ENCODE results near the gene SCN1A.
"Not testable (repeated sequence)": the region's sequence is repeated elsewhere in the genome, so short reads cannot be mapped to it uniquely, and the experiment has no call there.

The SCN1A gene

DNA sequence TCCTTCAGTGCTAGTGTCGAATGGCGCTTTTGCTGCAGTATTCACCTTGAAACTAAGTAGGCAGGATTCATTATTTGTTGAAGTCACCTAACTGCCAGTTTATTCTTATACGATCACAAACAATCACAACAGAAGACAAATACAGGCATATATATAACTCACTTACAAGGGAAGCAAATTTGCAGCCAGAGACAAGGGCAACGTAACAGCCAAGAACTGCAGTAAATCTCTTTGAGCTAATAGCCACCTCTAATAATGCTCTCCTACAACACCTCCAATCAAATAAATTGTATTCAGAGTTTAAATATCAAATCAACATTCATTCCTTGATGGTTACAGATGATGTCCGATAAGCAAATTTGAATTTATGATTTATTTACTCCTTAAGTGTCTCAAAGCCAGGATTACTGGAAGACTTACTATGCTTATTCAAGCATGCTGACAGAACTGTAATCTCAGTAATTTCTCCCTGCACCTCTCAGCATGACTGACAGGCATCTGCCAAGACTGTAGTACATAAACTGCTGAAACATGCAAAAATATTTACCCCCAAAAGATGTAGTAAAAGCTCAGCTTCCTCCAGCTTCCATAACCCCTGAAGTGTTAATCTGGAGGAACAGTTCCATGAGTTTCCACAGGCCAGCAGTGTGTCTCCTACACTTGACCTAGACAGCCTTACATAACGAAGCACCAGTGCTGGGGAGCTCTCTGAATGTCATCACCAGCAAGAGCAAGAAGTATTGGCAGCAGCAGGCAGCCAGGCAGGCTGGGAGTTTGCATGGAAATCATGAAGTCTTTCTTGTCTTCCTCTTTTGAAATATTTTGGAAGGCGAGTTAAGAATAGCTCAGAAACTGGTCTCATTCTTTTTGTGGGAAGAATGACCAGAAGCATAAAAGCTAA is 20.9 kb upstream of the SCN1A start:
- TF ChIP-seq, protein P1, sequence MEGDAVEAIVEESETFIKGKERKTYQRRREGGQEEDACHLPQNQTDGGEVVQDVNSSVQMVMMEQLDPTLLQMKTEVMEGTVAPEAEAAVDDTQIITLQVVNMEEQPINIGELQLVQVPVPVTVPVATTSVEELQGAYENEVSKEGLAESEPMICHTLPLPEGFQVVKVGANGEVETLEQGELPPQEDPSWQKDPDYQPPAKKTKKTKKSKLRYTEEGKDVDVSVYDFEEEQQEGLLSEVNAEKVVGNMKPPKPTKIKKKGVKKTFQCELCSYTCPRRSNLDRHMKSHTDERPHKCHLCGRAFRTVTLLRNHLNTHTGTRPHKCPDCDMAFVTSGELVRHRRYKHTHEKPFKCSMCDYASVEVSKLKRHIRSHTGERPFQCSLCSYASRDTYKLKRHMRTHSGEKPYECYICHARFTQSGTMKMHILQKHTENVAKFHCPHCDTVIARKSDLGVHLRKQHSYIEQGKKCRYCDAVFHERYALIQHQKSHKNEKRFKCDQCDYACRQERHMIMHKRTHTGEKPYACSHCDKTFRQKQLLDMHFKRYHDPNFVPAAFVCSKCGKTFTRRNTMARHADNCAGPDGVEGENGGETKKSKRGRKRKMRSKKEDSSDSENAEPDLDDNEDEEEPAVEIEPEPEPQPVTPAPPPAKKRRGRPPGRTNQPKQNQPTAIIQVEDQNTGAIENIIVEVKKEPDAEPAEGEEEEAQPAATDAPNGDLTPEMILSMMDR (IDR thresholded peaks at IDR 0.05; ENCODE audit: insufficient read depth, low read length, missing control alignments): no peak
- DNase-seq (ENCODE audit: low read depth, low spot score): no peak
- ChIA-PET POLR2A (no interaction called here), CTCF (no interaction called here)
- no peak overlapping the region for H3K4me3 ChIP-seq (ENCODE audit: low read depth, low read length)

DNA sequence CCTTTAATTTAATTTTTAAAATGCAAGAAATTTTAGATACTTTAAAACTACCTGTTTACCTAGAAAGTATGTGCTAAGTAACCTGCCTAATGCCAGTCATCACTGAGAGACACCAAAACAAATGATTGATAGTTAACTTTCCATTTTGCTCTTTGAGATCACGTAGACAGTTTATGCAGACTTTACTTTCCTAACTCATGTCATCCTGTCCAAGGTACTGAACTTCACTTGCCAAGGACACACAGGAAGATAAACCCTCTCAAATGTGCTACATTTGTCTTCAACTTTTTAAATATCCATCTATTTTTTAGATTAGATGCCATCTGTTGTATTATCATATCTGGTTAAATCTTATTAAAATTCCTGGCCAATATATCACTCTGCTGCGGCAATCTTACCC is 20.1 kb upstream of the SCN1A start:
- DNase-seq (ENCODE audit: low read depth, low spot score): no peak
- CTCF ChIA-PET: no interaction called here
- H3K4me3 ChIP-seq (ENCODE audit: low read depth, low read length): no peak overlapping the region
- TF ChIP-seq, protein P1 (IDR thresholded peaks at IDR 0.05; ENCODE audit: insufficient read depth, low read length, missing control alignments): no peak
- POLR2A ChIA-PET: no interaction called here

DNA sequence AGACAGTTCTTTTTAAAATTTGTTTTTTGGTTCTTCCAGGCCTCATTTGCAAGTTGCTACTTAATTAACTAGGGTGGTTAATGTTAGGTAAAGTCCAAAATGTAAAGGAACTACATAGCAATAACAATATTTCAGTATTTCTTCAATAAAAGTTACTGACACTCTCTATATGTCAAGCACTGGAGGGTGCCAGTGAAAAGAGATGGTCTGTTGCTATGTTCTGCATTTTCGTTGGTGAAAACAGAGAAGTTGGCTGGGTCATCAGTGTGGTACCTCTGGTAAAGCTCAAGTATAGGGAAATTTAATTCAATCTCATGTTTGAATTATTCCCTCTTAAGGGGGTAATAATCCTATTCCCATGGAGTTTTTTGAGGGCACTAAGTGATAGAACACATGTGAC is 16.3 kb upstream of the SCN1A start:
- CTCF ChIA-PET: no interaction called here
- DNase-seq (ENCODE audit: low read depth, low spot score): no peak
- no peak overlapping the region for H3K4me3 ChIP-seq (ENCODE audit: low read depth, low read length)
- TF ChIP-seq, protein P1 (IDR thresholded peaks at IDR 0.05; ENCODE audit: insufficient read depth, low read length, missing control alignments): no peak
- POLR2A ChIA-PET: no interaction called here

DNA sequence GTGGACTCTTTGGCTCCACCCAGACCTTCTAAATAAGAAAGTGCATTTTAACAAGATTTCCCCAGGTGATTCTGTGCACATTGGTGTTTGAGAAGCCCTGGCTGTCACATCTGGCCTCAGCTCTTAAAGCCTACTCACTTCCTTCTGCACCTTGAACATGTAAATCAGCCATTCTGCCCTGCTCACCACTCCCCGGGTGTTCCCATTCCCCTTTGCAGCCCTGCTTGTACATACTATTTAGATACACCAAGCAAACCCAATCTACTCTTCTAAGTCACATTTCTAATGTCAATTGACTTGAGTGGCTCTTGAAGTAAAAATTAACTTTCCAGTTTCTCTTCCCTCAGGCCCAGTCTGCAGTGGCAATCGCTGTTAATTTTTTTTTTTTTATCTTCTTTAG is 13.1 kb upstream of the SCN1A start:
- no peak for DNase-seq (ENCODE audit: low read depth, low spot score)
- POLR2A ChIA-PET: no interaction called here
- CTCF ChIA-PET: interaction anchor here (0.7 to 1.0 kb wide), 3 partner anchors 11 to 186 kb away, joined by 3 read pairs; partner anchors contain the start of gene SCN1A
- H3K4me3 ChIP-seq (ENCODE audit: low read depth, low read length): no peak overlapping the region
- TF ChIP-seq, protein P1 (IDR thresholded peaks at IDR 0.05; ENCODE audit: insufficient read depth, low read length, missing control alignments): no peak

DNA sequence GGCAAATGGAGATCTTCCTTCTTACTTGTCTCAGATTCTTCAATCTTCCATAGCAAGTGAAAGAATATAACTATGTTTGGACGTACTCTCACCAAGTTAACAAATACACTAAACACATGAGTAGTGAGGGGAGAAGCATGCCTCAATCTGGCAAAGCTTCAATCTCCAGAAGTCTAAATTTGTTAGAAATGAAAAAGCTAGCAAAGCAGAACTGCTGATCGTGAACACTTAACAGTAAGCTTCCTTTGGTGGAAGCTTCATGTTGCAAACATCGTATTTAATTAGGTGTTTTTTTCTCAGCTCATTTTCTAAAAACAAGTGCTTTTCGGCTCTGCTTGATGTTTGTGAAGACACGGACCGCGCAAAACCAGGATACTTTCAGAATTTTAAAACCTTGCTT is 12.7 kb upstream of the SCN1A start:
- POLR2A ChIA-PET: no interaction called here
- CTCF ChIA-PET: interaction anchor here (0.7 to 1.0 kb wide), 3 partner anchors 12 to 185 kb away, joined by 3 read pairs; partner anchors contain the start of gene SCN1A
- TF ChIP-seq, protein P1 (IDR thresholded peaks at IDR 0.05; ENCODE audit: insufficient read depth, low read length, missing control alignments): no peak
- no peak for DNase-seq (ENCODE audit: low read depth, low spot score)
- no peak overlapping the region for H3K4me3 ChIP-seq (ENCODE audit: low read depth, low read length)

DNA sequence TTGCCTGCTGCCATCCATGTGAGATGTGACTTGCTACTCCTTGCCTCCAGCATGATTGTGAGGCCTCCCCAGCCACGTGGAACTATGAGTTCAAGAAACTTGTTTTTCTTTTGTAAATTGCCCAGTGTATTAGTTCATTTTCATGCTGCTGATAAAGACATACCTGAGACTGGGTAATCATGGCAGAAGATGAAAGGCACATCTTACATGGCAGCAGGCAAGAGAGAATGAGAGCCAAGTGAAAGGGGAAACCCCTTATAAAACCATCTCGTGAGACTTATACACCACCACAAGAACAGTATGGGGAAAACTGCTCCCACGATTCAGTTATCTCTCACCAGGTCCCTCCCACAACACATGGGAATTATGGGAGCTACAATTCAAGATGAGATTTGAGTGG is 11.7 kb upstream of the SCN1A start:
- DNase-seq (ENCODE audit: low read depth, low spot score); H3K4me3 ChIP-seq (ENCODE audit: low read depth, low read length); POLR2A ChIA-PET; CTCF ChIA-PET: not testable (repeated sequence)

DNA sequence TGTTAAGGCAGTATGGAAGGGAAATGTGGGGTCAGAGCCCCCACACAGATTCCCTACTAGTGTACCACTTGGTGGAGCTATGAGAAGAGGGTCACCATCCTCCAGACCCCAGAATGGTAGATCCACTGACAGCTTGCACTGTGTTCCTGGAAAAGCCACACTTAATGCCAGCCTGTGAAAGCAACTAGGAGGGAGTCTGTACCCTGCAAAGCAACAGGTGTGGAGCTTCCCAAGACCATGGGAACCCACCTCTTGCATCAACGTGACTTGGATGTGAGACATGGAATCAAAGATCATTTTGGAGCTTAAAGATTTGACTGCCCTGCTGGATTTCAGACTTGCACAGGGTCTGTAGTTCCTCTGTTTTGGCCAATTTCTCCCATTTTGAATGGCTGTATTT is 10.8 kb upstream of the SCN1A start:
- ChIA-PET CTCF (no interaction called here), POLR2A (no interaction called here)
- H3K4me3 ChIP-seq (ENCODE audit: low read depth, low read length): no peak overlapping the region
- no peak for DNase-seq (ENCODE audit: low read depth, low spot score)
- TF ChIP-seq, protein P1 (IDR thresholded peaks at IDR 0.05; ENCODE audit: insufficient read depth, low read length, missing control alignments): no peak

Data from AG04449 (cell line).